NCI-H82 (cell line): Measurements from ENCODE around the gene FCHSD2.
"Not testable (repeated sequence)": the region's sequence is repeated elsewhere in the genome, so short reads cannot be mapped to it uniquely, and the experiment has no call there.

Experiments
- DNase-seq: peaks from one replicate; lab custom pipeline; 2025; lab: John Stamatoyannopoulos, UW

Gene FCHSD2

DNA sequence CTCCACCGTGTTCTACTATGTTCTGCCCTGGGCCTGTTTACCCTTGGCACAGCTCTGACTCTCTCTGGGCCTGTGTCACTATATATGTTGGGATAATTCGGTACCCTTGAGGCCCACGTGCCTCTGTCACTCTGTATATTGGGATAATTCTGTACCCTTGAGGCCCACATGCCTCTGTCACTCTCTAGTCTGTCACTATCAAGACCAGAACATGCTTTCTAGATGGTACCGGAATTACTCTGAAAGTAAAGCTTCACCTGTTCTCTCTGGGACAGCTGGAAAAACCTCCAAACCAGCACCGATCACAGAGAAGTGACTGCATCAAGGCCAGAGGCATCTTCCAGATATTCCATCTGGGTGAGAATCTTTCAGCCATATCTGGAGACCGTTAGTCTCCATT lies 9.3 kb upstream of the FCHSD2 start:
- no peak for DNase-seq

- no peak for DNase-seq
Measured at GRCh38 chr11:73149105-73149504, 7.0 kb upstream of the FCHSD2 start.

- DNase-seq, result no peak
Measured at GRCh38 chr11:73147771-73148681, 5.9 kb upstream of the FCHSD2 start.

GRCh38 chr11:73145986-73146575 lies 4.0 kb upstream of the FCHSD2 start:
- DNase-seq, result no peak

DNA sequence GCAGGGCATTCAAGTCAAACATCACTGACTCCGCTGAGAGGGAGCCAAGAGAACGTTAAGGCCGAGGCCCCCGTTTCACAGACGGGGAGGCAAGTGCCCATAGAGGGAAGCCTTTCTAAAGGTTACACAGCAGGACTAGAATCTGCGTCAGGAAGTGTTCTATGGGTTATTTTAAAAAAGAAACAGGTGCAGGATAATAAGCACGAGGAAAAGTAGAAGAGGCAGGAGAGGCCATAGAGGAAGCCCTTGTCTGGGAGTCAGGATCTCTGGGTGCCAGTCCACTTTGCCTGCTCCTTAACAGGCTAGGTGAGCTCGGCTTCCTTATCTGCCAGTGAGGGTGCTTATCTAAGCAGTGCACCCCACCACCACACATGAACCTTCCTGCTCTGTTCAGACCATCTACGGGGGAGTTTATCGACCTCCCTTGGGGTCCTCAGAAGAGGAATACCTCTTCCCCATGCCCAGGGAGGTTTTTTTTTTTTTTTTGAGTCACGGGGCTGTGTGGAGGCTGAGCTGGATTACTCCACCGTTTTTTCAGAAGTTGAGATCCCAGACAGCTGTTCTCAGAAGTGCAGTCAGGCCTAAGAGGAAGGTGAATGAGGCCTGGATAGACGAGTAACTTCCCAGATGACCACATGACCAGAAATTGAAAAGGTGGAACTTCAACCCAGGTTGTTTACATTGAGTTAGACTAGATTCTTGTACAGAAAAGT lies 1.2 kb upstream of the FCHSD2 start:
- peak; percentile 70 for DNase-seq

GRCh38 chr11:73141309-73142127 lies 600 bp downstream of the FCHSD2 start:
- peak; percentile 84 for DNase-seq

GRCh38 chr11:73141031-73141308 lies 1.1 kb downstream of the FCHSD2 start:
- DNase-seq, result peak; percentile 54

GRCh38 chr11:73140213-73141030 lies 1.7 kb downstream of the FCHSD2 start:
- peak; percentile 32 for DNase-seq

DNA sequence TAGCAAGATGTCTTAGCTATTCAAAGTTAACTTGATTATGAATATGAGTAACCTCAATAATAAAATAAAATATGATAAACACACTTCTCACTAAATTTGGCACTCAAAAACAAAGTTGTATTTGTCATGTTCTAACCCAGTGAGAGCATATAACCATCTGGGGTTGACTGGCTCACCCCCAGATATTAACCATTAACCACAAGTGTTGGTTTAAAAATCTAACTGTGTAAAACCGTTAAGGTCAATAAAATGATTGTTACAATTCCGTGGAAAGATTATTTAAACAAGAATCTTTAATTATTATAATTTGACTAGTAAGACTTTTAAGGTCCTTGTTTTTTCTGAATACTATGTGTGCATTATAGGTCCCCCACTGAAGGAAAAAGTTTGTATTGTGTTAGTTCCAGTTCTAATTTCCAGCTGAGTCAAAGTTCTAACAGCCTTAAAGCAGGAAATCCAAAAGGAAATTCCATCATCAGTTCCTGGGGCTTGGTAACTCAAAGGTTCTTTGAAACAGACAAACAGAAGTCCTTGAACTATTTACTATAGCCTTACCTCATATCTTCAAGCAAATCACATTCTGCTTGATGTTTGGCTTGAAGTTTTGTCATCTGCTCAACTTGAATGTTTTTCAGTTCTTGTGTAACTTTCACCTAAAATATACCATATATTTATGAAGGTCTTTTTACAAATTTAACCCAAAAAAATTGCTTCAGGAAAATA lies 2.5 kb downstream of the FCHSD2 start:
- DNase-seq, result no peak

DNA sequence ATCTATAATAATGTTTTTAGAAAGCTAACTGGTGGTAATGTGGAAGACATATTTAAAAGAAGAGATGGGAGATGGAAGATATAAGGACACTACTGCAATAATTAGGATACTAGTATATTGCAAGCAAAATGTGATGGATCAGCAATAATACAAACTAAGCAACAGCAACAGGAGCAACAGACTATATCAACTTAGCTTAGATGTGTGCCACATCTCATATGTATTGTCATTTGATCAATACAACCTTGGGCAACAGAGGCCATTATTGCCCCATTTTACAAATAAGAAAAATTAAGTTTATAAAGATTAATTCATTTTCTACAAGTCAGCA lies 4.2 kb downstream of the FCHSD2 start:
- no peak for DNase-seq

DNA sequence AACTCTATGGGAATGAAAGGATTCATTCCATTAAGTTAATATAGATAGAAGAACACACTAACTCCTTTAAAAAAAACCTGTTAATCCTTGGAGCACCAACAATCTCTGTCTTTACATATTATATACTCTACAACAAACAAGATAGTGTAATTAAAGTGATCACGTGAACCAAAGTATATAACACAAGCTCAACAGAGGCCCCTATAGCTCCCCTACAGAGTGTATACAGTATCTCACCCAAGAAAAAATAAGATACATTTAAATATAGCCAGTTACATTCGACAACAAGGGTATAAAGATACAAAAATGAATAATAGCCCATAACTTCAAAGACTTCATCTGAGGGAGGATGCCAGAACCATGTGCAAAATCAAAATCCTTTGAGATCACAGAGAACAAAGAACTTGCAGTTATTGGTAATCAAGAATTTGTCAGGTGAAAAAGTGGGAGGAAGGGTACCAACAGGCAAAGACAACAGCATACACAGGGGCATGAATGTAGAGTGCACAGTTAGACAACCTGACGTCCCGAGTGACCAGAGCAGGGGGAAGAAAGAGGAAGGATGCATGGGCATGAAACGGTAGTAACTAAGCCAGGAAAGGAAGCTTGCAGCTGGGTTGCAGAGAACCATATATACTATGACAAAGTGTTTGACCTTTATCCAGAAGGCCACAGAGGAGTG lies 4.7 kb downstream of the FCHSD2 start:
- no peak for DNase-seq

GRCh38 chr11:73136722-73137121 lies 5.4 kb downstream of the FCHSD2 start:
- DNase-seq, result not testable (repeated sequence)

DNA sequence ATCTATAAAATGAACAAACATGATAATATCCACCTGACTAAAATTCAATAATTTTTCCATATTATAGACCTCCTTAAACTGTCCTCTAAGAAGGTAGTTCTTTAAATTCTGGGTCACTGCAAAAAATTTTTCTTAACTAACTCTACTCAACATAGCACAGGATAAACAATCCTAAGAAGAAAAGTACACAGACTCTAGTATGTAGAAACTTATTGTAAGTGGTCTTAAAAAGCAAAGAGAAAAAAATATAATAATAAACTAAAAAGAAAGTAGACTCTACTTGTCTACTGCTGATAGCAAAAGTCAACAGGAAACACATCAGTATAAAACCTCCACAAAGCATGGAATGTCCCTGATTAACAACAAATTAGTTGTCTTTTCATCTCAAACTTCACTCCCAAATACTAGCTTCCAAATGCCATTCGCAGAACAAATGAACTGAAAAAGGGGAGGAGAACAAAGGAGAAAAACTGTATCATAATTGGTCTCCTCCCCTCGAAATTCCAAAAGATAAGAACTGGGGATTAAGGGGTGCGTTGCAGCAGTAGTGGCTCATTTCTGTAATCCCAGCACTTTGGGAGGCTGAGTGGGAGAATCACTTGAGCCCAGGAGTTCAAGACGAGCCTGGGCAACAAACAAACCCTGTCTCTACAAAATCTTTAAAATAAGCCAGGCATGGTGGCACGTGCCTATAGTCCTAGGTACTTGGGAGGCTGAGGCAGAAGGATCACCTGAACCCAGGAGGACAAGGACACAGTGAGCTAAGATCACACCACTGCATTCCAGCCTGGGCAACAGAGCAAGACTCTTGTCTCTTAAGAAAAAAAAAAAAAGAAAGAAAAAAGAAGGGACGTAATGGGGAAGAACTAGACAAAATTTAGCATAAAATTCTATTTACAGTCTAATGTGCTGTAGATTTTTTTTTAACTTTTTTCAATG lies 6.5 kb downstream of the FCHSD2 start:
- no peak for DNase-seq

DNA sequence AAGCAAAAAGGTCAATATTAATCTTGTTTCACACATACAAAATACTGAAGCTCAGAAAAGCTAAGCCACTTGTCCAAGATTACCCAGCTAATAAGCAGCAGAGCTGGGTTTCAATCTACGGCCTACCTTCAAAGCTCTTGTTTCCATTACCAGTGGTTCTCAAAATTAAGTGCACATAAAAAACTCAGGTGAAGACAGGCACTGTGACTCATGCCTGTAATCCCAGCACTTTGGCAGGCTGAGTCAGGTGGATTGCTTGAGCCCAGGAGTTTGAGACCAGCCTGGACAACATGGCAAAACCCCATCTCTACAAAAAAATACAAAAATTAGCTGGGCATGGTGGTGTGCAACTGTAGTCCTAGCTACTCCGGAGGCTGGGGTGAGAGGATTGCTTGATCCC lies 9.8 kb downstream of the FCHSD2 start:
- DNase-seq, result not testable (repeated sequence)

DNA sequence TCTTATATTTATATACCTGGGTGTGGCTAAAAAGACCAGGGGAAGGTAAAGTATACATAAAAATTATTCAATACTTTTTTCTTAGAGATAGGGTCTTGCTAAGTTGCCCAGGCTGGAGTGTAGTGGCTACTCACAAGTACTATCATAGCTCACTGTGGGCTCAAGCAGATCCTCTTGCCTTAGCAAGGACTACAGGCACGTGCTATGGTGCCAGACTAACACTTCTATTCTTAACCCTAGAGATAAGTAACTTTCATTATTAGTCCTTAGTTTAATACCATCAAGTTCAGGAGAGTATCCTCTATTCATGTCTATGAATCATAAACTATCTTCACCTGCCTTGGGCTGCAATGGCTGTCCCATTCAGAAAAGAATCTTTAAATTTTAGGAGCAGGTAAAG lies 11.9 kb downstream of the FCHSD2 start:
- DNase-seq, result no peak

GRCh38 chr11:73129198-73129597 lies 12.9 kb downstream of the FCHSD2 start:
- no peak for DNase-seq

GRCh38 chr11:73126804-73127480 lies 15.2 kb downstream of the FCHSD2 start:
- no peak for DNase-seq

DNA sequence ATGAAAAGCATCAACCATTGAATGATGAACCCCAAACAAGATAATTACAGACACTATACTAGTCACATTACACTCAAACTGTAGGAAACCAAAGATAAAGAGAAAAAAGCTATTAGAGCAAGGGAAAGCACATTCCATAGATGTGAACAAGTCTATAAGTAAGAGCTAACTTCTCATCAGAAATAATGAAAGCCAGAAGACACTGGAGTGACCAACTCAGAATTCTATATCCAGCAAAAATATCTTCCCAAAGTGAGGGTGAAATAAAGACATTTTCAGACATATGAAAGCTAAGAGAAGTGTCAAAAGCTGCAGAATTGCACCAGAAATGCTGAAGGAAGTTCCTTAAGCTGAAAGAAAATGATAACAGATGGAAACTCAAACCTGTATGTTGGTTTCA lies 17.3 kb downstream of the FCHSD2 start:
- DNase-seq, result no peak

GRCh38 chr11:73123892-73124291 lies 18.2 kb downstream of the FCHSD2 start:
- not testable (repeated sequence) for DNase-seq
